GM21717 (cell line): ENCODE results near the gene CRTAC1.

Experiments
- ATAC-seq: cut with Tn5 transposase; IDR thresholded peaks from one replicate; pipeline ENCODE4 v1.9.1; 2021; ENCODE audit warnings: mild to moderate bottlenecking, moderate library complexity; ENCODE audit not compliant: unreplicated experiment

The CRTAC1 gene

GRCh38 chr10:98030093-98030821, at the start of gene CRTAC1:
TSS of gene CRTAC1 (minus strand) at chr10:98030621. CDS start at chr10:98030472, 149 bp downstream.
- no peak for ATAC-seq

GRCh38 chr10:98078774-98079173, 48.4 kb upstream of the CRTAC1 start:
- no peak for ATAC-seq

- ATAC-seq = no peak
Observed at GRCh38 chr10:98077223-98077622, 46.8 kb upstream of the CRTAC1 start.

GRCh38 chr10:98076086-98076485, 45.7 kb upstream of the CRTAC1 start:
- no peak for ATAC-seq

- no peak for ATAC-seq
Observed at GRCh38 chr10:98074315-98074911, 44.0 kb upstream of the CRTAC1 start.

- no peak for ATAC-seq
Observed at GRCh38 chr10:98067165-98067564, 36.7 kb upstream of the CRTAC1 start.

- no peak for ATAC-seq
Observed at GRCh38 chr10:98063740-98064027, 33.3 kb upstream of the CRTAC1 start.

- ATAC-seq = no peak
Observed at GRCh38 chr10:98062424-98062823, 32.0 kb upstream of the CRTAC1 start.

- no peak for ATAC-seq
Observed at GRCh38 chr10:98060079-98060478, 29.7 kb upstream of the CRTAC1 start.

- ATAC-seq = no peak
Observed at GRCh38 chr10:98058295-98058694, 27.9 kb upstream of the CRTAC1 start.

- ATAC-seq = no peak
Observed at GRCh38 chr10:98055841-98056516, 25.6 kb upstream of the CRTAC1 start.

GRCh38 chr10:98047009-98047741, 16.8 kb upstream of the CRTAC1 start:
- no peak for ATAC-seq

- ATAC-seq = no peak
Observed at GRCh38 chr10:98045785-98046389, 15.5 kb upstream of the CRTAC1 start.

- ATAC-seq = no peak
Observed at GRCh38 chr10:98041352-98042043, 11.1 kb upstream of the CRTAC1 start.

- ATAC-seq = no peak
Observed at GRCh38 chr10:98039690-98040381, 9.4 kb upstream of the CRTAC1 start.

GRCh38 chr10:98038288-98038687, 7.9 kb upstream of the CRTAC1 start:
- ATAC-seq = no peak

- ATAC-seq = no peak
Observed at GRCh38 chr10:98035599-98035998, 5.2 kb upstream of the CRTAC1 start.

- ATAC-seq = no peak
Observed at GRCh38 chr10:98033515-98033914, 3.1 kb upstream of the CRTAC1 start.

GRCh38 chr10:98031440-98031839, 1.0 kb upstream of the CRTAC1 start:
- no peak for ATAC-seq

- ATAC-seq = no peak
Observed at GRCh38 chr10:98030991-98031431, 590 bp upstream of the CRTAC1 start.
